Measurements from ENCODE around the gene SHISA6. TPM values are rescaled to one million over a fixed set of nuclear protein-coding genes. Genes with fewer than 3 reads are reported as not detected.

Gene SHISA6
- total RNA-seq, 4 donors from 2014 or later = 0.13 to 8.8 (median 0.32) TPM

GRCh38 chr17:11380761-11381160 is 139.7 kb downstream of the SHISA6 start:
- ATAC-seq (ENCODE audit: low FRiP score) (no peak), DNase-seq (ENCODE audit: low spot score) (no peak)
- no peak for TF ChIP-seq CTCF (IDR thresholded peaks at IDR 0.05)

- no peak for TF ChIP-seq CTCF (IDR thresholded peaks at IDR 0.05)
- DNase-seq (ENCODE audit: low spot score) (no peak), ATAC-seq (ENCODE audit: low FRiP score) (no peak)
Observed at GRCh38 chr17:11383157-11383556, 142.1 kb downstream of the SHISA6 start.

- no peak for TF ChIP-seq CTCF (IDR thresholded peaks at IDR 0.05)
- DNase-seq (ENCODE audit: low spot score) (no peak), ATAC-seq (ENCODE audit: low FRiP score) (no peak)
Observed at GRCh38 chr17:11384131-11384530, 143.1 kb downstream of the SHISA6 start.

- ATAC-seq (ENCODE audit: low FRiP score) (no peak), DNase-seq (ENCODE audit: low spot score) (no peak)
- no peak for TF ChIP-seq CTCF (IDR thresholded peaks at IDR 0.05)
Observed at GRCh38 chr17:11387610-11388009, 146.6 kb downstream of the SHISA6 start.

GRCh38 chr17:11388054-11388453 is 147.0 kb downstream of the SHISA6 start:
- TF ChIP-seq CTCF (IDR thresholded peaks at IDR 0.05) = no peak
- DNase-seq (ENCODE audit: low spot score) (no peak), ATAC-seq (ENCODE audit: low FRiP score) (no peak)

- ATAC-seq (ENCODE audit: low FRiP score) (no peak), DNase-seq (ENCODE audit: low spot score) (no peak)
- TF ChIP-seq CTCF (IDR thresholded peaks at IDR 0.05) = no peak
Observed at GRCh38 chr17:11389583-11389982, 148.6 kb downstream of the SHISA6 start.

- ATAC-seq (ENCODE audit: low FRiP score) (no peak), DNase-seq (ENCODE audit: low spot score) (no peak)
- TF ChIP-seq CTCF (IDR thresholded peaks at IDR 0.05) = no peak
Observed at GRCh38 chr17:11391134-11391533, 150.1 kb downstream of the SHISA6 start.
